Stimulated activated CD8-positive, alpha-beta memory T cell treated with anti-CD3 and anti-CD28 coated beads, Interleukin-7, amount 100 ng/mL, for 24 hours (primary cell): ENCODE results near the gene HTR7.
"Not testable (repeated sequence)": the region's sequence is repeated elsewhere in the genome, so short reads cannot be mapped to it uniquely, and the experiment has no call there.

Experiments
- DNase-seq: peaks from one replicate; pipeline ENCODE4 v3.0.0-alpha.2; 2020; ENCODE audit warnings: low read depth

Gene HTR7

DNA sequence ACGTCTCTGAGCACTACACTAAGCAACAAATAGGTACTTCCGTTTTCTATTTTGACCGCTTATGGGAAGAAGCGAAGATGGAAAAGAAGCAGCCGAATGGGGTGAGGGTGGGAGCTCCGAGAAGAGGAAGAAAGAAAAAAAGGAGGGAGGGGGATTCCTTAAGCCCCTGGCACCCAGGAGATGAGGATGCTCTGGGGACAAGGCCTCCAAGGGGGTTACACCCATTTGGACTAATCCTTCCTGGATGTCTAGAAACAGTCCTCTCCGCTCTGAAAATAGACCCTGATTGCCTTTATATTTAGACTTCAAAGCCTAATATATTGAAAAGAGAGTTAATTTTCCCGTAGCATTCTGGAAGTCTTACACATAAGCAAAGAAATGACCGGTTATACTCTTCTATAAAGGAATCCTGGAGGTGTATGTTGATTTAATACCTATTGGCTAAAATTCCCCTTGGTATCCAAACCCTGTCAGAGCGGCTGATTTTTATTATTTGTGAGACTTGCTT, 676 bp upstream of the HTR7 start:
- DNase-seq: no peak

DNA sequence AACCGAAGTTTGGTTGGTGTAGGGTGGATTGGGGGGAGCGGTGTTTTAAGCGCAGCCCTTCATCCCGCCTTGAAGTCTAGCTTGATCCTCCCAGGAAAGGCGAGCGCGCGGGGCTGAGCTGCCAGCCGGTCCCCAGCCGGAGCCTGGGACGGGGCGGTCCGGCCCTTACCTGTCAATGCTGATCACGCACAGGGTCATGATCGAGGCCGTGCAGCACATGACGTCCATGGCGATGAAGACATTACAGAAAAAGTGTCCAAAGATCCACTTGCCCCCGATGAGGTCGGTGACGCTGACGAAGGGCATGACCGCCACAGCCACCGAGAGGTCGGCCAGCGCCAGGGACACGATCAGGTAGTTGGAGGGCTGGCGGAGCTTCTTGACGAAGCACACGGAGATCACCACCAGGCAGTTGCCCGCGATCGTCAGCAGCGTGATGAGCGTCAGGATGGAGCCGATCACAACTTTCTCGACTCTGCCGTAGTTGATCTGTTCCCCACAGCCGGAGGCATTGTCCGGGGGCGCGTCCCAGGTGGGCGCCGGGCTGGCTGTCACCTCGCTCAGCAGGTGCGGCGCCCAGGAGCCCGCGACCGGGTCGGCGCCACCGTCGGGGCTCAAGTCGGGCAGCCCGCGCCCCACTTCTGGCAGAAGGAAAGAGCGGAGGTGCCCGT, 740 bp downstream of the HTR7 start:
- no peak for DNase-seq

DNA sequence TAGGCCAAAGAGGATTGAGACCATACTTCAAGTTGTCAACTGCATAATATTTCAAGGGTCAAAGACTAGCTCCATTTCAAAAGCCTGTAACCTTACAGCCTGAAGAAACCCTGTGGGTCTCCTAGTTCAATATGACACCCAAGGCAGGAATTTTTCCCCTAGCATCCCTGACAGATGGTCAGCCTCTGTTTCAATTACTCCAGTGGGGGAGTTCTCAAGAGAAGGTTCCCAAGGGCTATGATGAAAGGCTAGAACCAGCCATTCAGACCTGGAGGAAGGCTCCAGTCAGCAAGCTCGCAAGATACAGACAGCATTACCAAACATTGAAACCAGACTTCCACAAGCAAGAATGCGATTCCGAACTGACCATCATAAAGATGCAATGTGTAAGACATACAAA, 1.6 kb downstream of the HTR7 start:
- DNase-seq: no peak

DNA sequence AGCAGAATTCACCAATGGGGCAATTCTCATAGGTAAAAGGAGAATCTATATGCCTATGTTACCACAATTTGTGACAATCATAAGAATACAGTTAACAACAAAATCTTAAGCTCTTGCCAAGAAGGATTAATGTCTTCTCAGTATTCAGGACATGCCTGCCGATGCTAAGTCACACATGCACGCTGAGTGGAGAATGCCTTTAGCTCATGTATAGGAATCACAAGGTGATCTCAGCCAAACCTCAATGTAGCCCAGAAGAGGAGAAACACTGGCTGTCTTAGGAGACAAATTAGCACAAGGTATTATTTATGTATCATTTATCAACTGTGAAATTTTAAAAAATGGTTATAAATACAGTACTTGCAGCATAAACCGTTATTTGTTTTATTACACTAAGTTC, 2.7 kb downstream of the HTR7 start:
- no peak for DNase-seq

DNA sequence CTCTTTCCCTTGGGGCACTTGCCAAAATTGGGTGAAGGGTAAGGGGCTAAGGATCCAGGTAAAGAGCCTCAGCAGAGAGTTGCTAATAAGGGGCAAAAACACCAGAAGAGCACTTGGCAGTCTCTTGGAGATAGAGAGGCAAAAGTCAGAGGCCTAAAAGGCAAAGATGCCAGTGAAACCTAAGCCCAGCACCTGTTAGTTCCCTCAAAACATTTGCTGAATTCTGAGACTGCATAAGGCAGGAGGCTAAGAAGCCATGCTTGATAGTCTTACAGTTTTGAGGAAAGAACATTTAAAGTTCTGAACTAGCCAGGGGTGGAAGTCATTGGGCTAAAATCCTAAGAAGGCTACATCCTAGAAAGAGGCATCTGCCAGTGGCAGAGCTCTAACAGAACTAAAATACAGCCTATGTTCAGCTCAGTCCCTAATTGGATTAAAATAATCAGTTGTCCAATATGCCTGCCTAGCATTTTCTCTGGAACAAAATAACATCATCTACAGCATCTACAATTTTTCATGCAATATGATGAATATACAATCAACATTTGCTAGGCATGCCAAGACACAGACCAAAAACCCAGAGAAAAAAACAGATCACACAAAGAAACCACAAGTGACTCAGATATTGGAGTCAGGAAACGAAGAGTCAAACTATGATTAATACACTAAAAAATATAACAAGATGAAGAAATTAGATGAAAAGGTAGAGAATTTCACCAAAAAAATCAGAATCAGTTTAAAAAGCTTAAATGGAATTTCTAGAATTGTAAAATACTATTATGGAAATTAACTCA, 7.7 kb downstream of the HTR7 start:
- DNase-seq: no peak

DNA sequence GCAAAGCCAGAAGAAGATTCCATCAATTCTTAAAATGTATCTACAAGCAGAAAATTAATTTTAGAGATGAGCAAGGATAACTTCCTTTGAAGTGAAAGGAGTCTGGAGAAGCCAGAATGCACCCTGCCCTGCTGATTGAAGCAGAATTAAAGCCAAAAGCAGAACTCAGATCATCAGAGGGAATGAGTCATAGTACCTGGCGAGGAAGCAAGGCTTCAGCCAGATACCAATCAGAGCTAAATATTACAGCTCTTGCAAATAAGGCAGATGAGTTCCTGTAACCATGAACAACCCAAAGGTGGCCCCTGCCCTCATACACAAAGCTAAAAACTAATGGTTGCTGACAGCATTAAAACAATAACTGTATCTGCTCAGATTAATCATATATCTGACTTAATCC, 10.4 kb downstream of the HTR7 start:
- DNase-seq: no peak

DNA sequence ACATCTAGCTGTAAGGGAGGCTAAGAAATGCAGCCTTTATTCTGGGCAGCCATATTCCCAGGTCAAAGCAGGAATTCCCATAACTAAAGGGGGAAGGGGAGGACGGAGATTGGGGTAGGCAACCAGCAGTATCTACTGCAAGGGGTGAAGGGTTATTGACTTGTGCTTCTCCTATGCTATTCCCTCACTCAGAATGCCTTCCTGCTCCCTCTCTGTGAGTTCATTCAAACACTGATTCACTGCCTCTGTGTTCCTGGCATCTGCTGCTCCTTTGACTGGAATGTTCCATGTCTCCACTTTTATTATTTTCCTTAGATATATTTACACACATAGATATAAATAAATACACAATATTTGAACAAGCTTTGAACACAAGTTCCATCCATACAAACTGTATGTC, 11.1 kb downstream of the HTR7 start:
- no peak for DNase-seq

DNA sequence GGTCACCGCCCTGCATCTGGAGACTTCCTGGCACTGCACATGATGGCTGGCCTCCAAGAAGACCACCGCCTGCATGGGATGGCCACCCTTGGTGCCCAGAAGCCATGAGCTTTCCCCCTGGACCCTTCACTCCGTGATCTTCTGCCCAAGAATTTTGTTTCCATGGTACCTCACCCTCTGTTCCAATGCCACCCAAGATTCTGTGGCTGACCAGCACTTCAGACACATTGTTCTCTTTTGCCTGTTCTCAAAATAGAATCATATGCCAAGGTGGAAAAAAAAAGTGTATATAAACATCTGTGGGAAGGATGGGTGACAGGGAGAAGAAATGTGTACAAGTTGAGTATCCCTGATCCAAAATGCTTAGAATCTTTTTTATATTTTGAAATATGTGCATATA, 12.1 kb downstream of the HTR7 start:
- DNase-seq: no peak

DNA sequence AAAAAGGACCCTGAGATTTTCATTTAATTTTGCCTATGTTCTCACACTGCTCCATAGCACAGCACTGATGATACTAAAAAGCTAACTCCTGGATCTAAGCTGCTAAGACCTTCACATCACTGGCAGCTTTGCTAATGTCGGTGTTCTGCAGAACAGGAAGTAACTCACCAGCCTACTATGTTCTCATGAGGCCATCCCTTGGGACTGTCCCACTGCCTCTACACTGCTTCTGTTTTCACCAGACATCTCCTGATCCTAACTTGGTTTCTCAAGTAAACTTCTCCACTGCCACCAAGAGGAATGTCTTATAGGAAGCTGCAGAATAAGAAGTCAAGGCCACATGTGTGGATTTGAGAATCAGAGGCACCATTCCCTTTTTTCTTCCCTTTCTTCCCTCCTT, 15.1 kb downstream of the HTR7 start:
- DNase-seq: no peak

DNA sequence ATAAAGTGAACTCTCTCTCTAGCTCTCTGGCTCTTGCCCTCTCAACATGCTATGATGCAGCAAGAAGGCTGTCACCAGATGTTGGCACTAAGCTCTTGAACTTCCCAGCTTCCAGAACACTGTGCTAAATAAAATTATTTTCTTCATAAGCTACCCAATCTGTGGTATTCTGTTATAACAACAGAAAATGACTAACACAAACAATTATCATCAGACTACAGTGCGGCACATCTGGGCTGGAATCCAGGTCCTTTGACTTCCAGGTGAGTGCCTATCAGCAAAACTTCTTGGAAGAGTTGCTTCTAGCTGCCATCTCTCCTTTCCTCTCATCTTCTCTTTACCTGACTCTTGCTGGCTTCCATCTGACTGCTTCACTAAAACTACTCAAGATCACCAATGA, 20.4 kb downstream of the HTR7 start:
- no peak for DNase-seq

DNA sequence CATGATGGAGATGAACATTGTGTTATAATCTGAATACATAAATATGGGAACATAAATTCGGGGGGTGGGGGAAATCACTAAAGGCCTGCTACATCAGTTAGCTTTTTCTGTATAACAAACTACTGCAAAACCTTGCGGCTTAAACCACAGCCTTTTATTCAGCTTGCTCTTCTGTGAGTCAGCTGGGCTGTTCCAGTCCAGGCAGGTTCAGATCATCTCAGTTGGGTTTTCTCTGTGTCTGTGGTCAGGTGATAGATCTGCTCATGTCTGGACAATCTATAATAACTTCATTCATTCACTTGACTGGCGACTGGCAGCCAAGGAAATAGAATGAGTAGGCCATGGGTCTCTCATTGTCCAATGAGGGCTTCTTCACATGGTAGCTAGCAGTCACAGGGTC, 23.5 kb downstream of the HTR7 start:
- DNase-seq: no peak

DNA sequence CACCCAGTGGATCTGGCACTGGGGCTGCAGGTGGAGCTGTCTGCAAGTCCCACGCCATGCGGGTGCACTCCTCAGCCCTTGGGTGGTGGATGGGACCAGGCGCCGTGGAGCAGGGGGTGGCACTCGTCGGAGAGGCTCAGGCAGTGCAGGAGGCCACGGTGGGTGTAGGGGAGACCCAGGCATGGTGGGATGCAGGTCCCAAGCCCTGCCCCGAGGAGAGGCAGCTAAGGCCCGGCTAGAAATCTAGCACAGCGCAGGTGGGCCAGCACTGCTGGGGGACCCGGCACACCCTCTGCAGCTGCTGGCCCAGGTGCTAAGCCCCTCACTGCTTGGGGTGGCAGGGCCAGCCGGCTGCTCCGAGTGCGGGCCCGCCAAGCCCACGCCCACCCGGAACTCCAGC, 25.7 kb downstream of the HTR7 start:
- DNase-seq: no peak

DNA sequence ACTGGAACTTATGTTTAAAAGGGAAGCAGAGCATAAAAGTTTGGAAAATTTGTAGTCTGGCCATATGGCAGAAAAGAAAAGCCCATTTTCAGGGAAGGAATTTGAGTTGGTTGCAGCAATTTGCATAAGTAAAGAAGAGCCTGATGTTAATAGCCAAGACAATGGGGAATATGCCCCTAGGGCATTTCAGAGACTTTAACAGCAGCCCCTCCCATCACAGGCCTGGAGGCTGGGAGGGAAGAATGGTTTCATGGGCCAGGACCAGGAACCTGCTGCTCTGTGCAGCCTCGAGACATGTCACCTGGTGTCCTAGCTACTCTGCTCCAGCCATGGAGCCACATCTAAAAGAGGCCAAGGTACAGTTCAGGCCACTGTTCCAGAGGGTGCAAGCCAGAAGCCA, 35.3 kb downstream of the HTR7 start:
- DNase-seq: no peak

DNA sequence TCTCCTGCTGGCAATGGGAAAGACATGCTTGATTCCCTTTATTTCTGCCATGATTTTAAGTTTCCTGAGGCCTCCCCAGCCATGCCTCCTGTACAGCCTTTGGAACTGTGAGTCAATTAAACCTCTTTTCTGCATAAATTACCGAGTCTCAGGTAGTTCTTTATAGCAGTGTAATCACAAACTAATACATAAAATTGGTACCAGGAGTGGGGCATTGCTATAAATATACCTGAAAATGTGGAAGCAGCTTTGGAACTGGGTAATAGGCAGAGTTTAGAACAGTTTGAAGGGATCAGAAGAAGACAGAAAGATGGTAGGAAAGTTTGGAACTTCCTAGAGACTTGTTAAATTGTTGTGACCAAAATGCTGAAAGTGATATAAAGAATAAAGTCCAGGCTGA, 36.0 kb downstream of the HTR7 start:
- DNase-seq: not testable (repeated sequence)

DNA sequence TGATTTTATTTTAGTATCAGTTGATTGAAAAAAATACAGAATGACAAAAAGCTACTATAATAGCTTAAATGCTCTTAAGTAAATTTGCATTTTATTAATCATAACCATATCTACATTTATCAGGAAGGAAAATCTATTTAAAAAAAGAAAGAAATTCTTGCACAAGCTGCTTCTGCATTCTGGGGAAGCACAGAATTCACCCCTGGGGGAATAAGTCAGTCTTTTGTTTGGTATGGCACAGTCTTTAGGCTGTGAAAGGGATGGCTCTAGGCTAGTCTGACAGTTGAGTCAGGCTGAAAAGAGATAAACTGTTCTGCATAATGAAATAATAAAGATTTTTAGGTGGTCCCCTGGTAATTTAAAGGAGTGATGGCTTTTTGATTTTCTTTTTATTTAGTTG, 37.9 kb downstream of the HTR7 start:
- DNase-seq: no peak

DNA sequence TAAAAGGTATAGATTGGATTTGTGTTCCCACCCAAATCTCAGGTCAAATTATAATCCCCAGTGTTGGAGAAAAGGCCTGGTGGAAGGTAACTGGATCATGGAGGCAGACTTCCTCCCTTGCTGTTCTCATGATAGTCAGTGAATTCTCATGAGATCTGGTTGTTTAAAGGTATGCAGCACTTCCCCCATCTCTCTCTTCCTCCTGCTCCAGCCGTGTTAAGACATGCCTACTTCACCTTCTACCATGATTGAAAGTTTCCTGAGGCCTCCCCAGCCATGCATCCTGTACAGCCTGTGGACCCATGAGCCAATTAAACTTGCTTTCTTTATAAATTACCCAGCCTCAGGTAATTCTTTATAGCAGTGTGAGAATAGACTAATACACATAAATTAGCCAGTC, 39.1 kb downstream of the HTR7 start:
- no peak for DNase-seq

DNA sequence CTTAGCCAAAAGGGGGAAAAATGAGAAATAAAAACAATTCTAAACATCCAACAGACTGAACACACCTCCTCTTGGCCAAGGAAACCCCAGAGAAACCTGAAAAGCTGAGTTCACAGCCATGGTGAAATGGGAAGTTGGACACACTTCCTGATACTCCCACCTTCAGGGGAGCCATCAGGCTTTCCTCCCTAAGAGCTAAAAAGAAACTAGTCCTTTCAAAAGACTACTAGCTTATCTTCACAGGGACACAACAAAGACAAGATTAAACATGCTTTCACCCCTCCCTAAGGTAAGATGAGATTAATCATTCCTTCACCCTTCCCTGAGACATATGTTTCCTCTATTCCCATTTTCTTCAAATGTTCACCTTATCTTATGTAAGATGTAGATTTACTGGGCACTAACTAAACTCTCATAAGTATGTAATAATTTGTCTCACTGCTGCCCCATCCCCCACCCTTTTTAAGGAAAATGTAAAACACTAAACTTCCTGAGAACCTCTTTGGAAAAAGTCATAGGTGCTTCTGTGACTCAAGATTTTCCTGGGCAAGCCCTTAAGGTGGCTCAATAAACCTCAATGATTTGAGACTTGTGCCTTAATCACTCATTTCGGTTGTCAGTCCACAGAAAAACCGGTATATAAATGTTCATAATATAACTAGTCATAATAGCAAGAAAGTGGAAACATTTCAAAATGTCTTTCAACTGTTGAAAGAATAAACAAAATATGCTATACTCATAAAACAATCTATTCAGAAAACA, 40.5 kb downstream of the HTR7 start:
- no peak for DNase-seq

DNA sequence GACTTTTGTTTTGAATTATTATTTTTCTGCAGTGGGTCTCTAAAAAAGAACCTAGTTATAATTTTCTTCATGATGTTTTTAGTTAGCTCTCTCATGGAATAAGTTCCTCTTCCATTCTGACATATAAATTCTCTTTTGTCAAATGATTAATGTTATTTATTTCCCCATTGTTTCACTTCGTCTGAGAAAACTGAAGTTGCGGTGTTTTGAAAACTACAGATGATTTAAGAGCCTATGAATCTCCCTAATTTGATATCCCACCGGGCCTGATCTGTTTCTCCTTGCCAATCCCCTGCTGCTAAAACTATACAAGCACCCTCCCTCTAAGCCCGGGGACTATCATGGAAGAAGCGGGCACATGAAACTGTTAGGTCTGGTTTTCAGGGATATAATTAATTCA, 41.4 kb downstream of the HTR7 start:
- DNase-seq: no peak

DNA sequence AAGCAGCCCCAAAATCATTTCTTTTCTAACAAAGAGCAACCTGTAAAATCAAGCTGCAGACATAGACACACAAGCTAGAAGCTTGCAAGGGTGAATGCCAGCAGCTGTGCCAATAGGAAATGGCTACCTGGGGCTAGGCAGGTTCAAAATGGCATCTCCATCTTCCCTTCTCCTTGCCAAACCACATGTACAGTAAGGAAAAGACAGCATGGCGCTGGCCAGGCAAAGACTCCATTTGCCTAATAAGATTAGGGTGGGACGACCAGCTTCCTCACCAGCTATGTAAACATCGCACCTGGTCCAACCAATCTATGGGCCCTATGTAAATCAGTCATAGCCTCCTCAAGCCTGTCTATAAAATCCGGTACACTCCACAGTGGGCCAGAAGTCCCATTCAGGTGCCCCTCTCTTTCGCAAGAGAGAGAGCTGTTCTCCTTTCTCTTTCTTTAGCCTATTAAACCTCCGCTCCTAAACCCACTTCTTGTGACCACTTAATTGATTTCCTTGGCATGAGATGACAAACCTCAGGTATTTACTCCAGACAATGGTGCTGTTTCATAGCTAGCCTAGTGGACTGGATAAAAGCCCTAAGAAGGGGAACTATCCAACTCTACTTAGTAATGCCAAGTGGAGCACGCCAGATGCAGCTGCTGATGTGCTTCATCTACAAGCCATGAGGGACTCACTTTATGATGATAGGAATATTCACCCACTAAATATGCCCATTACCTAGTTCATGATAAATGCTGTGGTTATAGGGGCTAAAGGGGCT, 44.1 kb downstream of the HTR7 start:
- DNase-seq: no peak

DNA sequence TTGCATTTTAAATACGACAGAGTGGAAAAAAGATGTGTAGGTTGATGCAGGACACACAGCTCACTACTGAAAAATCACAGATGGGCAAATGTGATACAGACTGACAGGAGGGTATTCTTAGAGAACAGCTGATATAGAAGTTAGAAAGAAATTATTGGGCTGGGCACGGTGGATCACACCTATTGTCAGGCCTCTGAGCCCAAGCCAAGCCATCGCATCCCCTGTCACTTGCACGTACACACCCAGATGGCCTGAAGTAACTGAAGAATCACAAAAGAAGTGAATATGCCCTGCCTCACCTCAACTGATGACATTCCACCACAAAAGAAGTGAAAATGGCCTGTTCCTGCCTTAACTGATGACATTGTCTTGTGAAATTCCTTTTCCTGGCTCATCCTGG, 50.7 kb downstream of the HTR7 start:
- DNase-seq: not testable (repeated sequence)

DNA sequence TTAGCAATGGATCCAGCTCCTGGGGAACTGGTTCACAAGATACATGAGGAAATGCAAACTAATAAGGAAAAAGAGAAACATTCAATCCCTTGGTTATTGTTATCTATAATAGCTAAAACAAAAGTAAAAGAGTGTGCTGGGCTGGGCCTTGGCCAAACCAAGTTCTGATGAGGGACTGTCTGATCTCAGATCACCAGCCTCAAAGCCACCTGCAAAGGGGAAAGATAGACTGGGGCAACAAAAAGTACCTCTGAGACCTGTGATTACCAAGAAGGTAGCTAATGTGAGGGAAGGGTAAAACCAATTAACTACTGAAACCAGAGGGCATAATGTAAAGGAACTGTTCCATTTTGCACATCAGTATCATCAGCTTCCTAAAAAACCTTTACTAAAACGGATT, 51.2 kb downstream of the HTR7 start:
- DNase-seq: no peak

DNA sequence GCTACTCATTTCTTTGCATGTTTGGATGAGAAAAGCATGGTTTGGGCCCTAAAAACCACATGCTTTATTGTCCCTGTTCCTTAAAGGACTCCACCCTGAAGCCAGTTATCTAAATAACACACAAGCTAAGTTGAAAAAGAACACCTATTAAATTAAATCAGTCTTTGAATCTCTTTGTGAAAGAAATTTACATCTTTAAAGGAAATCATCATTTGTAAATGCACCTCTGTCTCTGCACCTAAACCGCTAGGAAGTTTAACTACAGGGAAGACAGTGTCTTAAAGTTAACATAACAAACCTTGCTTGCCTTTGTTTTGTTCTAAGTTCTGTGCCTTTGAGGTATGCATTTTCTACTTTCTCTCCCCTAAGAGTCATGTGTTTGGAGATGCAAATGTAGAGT, 52.6 kb downstream of the HTR7 start:
- DNase-seq: no peak
